ENCODE results near the gene CYP39A1.

Gene CYP39A1

DNA sequence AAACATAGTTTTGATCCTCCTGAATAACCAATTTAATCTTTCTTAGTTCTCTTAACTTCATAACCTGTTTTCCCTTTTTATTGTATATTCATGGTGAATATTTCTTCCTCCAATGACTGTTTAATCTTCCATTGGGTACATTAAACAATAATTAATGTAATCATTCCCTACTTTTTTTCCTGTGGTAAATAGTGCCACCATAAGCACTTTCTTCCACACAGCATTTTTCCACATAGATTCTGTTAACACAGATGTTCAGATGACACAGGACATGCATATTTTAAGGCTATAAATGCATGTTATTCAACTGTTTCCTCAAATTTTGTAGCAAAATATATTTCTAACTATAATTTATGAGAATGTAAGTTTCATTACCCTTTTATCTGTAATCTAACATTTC lies 61.9 kb downstream of the CYP39A1 start:
- DNase-seq (ENCODE audit: low read depth): no peak

DNA sequence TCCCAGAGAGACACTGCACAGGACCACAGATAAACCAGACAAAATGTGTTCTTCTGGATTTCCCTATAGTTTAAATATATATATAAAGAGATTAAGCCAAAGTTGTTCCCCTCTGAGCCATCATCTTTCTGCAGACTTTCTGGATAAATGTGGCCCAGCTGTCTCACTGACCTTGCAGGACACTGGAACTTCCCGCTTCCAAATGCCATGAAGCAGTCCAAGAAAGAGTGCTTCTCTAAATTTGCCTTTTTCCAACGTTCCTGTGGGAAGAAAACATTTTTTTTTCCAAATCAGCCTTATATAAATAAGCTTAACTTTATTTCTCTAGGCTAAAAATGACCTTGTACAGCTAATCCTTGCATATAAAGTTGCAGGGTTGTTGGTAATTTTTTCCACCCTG lies 65.7 kb downstream of the CYP39A1 start:
- DNase-seq (ENCODE audit: low read depth): no peak

DNA sequence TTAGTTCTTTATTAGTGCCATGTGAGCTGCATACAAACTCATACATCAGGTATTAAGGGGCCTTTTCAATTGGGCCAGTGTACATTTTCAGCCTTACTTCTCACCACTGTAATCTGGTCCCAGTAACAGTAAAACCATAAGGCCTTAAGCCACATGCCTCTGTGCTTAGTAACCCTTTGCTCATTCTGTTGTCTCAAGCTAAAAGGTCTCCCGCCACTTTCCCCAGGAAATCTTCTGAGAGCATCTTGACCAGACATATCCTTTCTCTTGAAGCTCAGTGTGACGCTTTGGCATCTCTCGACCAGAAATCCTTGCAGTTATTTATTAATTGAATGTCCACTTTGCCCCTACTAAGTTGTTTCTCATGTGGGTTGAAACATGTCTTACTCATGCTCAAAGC lies 68.0 kb downstream of the CYP39A1 start:
- no peak for DNase-seq (ENCODE audit: low read depth)

DNA sequence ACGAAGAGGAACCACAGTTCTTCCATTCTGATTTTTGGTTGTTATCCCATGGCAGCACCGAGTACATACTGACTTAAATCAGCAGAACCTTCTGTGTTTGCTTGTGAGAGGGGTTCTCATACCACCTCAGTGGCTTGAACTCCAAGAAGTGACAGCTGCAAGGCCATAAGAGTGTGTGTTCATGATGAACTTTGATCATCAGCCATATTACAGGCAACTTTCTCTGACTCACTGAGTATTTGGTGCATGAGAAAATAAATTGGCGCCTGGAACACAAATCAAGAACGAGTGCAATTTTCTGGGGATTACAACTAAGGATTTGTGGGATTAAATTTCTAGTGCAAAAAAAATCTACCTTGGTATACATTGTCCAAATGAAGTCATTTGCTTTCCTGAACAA lies 68.9 kb downstream of the CYP39A1 start:
- no peak for DNase-seq (ENCODE audit: low read depth)

DNA sequence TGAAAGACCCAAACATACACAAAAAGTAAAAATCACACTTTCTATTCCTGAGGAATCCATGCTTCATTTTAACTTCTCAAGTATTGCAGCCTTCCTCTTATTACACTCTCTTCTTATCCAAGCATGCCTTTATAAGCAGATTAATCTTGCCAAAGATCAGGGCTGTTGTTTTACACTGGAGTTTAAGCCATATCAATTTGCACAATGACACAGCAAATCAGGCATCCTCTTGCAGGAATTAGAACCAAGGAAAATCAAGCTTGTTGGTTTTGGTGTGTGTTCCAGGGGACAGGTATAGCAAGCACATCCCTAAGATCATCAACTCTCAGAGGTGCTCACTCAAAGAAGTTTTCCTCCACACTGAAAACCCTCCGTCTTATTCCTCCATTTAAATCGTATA lies 69.5 kb downstream of the CYP39A1 start:
- no peak for DNase-seq (ENCODE audit: low read depth)

DNA sequence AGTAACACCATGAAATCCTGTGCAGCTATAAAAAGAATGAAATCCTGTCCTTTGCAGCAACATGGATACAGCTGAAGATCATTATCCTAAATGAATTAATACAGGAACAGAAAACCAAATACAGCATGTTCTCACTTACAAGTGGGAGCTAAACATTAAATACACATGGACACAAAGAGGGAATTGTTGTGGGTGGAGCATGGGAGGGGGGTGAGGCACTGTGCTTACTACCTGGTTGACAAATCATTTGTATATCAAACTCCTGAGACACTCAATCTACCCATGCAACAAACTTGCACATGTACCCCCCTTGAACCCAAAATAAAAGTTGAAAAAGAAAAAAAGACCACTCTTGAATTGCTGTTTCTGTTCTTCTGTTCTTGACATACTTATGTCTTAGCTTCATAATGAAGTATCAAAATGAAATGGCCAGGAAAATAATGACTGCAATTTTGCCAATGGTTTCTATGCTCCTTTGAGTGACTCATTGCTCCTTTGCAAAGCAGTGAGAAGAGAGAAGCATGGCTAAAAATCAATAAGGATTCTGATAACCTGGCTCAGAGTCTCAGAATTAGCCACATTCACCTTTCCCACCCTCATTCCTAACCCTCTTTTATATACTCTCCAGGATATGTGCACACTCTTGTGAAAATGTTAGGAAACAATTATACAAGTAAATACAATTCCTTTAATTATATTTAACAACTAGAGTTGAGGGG lies 71.0 kb downstream of the CYP39A1 start:
- no peak for DNase-seq (ENCODE audit: low read depth)

DNA sequence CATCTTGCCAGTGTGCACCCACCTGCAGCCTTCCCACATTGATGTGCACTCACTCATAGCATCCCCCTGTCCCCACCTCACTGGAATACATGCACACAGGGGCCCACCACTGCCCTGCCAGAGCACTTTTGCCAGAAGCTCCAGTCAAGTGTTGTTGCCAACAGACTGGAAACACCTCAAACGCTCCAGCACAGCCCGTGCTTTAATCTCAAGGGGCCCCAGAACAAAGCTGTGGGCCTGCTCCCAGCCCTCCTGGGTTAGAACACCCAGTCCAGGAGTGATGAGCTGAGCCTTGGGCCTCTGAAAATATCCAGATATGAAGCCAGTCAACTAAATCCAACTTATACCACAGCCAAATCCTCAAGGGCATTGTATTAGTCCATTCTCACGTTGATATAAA lies 77.1 kb downstream of the CYP39A1 start:
- DNase-seq (ENCODE audit: low read depth): no peak

DNA sequence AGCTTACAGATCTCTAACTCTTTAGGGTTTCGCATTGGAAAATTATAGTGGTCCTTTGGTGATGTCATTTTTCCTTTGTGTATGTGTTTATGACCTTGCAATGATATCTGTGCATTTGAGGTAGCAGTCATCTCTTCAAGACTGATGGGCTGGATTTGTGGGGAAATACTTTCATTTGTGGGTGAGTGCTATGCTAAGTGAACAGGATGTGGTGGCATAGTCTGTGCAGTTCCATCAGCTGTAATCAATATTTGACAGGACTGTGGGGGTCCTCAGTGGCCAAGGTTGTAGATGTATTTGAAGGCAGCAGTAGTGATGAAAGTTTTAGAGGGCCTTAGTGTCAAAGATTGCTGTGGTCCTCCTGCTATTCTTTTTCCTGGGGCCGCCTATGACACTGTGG lies 79.5 kb downstream of the CYP39A1 start:
- no peak for DNase-seq (ENCODE audit: low read depth)

DNA sequence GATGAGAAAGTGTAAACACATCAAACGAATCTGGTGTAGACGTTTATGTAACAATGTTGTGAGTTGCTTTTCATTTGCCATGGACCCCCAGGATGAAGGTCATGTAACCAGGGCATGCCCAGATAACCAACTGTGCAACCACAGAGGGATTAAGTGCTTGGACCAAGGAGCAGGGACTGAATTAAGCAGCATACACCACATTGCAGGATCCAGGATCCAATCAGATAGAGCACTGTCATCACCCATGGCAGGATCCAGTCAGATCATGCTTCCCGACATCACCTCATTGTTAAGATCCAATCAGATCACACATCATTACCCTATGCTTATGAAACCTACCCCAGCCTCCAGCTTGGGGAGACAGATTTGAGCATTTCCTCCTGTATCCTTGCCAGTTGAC lies 87.1 kb downstream of the CYP39A1 start:
- no peak for DNase-seq (ENCODE audit: low read depth)

DNA sequence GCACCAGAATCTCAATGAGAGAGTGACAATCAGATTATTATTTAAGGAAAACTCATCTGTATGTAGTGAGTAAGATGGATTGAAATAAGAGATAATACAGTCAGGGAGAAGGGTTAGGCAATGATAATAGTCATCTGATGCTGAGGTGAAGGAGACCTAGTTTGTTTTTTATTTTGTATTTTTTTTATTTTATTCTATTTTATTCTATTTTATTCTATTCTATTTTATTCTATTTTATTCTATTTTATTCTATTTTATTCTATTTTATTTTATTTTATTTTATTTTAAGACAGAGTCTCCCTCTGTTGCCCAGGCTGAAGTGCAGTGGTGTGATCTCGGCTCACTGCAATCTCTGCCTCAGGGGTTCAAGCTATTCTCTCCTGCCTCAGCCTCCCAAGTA lies 88.7 kb downstream of the CYP39A1 start:
- DNase-seq (ENCODE audit: low read depth): no peak

DNA sequence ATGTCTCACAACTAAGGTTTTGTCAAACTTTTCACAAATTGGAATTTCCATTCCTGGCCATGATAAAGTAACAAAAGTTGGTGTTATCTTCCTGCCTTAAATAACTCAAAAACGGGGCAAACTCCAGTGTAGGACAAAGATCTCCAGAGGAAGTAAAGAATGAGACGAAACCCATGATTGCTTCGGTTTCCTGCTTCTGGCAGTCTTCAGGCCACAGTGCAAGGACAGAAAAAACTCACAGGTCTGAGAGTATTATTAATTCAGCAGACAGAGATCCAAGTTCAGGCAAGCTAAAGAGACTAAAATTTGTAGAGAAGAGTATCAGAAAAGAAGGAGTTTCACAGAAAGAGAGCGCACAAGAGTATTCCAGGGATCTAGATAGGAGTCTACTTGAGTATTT lies 96.6 kb downstream of the CYP39A1 start:
- DNase-seq (ENCODE audit: low read depth): no peak

DNA sequence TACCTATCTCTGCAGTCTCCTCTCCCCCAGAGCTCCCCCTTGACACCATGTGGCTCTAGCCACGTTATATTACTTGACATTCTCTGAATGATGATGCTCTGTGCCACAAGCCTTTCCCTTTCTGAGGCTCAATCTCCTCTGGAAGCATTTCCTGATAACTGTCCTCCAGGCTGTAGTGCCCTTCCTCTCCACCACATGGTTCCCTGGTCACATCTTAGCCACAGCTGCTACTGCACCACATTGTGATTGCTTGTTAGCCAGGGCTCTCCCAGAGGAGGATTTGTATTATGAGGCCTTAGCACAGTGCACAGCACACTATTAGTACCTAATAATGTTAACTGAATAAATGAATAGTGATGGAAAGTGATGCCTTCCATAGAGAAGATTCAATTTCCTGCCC lies 97.5 kb downstream of the CYP39A1 start:
- no peak for DNase-seq (ENCODE audit: low read depth)

DNA sequence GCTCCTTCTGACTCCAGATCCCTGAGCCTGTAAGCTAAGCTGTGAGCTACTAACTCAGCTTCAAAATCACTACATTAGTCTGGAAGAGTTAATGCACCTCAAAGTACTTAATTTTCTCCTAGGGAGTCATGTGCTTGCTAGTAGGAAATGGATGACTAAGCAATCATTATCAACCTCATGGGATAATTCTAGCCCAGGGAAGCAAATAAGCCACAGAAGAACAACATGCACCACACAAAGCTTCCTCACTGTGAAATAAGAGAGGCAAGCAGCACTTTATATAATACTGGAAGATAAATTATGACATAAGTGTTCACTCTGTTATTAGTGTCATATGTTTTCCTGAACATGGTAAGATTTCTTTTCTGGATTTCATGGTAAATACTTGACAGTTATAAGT lies 103.5 kb downstream of the CYP39A1 start:
- DNase-seq (ENCODE audit: low read depth): no peak

DNA sequence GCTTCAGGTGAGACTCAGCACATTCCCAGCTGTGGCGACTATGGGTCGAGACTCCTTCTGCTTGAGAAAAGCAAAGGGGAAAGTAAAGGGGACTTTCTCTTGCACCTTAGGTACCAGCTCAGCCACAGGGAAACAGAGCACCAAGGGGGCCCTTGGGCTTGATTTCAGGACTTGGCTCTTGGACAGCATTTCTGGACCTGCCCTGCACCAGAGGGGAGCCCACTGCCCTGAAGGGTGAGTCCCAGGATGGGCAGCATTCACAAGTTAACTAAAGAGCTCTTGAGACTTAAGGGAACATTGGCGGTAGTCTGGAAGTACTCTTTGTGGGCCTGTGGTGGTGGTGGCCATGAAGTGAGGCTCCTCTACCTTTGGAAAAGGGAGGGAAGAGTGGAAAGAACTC lies 111.1 kb downstream of the CYP39A1 start:
- DNase-seq (ENCODE audit: low read depth): no peak

DNA sequence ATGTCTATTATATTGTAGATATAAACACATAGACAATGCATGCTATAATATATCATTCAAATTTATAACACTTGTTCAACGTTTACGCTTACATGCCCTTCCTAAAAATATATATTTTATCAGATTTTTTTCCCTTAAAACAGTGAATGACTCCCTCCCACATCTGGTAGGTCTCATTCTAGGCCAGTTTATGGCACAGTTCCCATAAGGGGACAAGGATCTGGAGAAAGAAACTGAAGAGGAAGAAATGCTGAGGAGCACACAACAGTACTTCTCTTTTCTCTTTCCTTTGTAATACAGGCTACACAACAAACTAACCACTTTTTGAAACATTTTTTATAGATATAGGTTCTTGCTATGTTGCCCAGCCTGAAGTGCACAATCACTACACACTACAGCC lies 112.8 kb downstream of the CYP39A1 start:
- no peak for DNase-seq (ENCODE audit: low read depth)

DNA sequence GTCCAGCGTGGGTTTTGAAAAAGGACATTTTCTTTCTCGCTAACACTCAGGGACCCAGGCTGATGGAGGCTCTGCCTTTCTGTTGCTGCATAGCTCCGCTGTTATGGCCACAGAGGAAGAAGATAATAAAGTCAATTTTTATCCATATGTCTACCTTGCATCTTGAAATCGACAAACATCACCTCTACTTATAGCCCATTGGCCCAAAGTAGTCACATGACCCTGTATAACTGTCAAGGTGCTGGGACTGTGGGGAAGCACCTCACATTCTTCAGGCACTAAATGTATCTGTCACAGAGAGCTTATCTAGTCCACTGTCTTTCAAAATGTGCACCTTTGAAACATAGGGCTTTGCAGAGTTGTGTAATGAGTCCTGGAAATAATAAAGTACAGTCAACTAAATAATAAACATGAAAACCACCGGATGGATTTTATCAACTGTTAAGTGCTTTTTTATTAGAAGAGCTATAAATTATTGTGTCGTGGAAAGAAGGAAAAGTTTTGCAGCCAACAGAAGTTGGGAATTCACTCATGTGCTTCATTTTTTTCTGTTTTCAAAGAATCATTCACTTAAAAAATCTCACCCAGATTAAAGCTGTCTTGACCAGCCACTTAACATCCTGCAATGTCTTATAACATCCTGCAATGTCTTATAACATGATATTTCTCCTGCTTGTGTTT lies 113.7 kb downstream of the CYP39A1 start:
- DNase-seq (ENCODE audit: low read depth): no peak

DNA sequence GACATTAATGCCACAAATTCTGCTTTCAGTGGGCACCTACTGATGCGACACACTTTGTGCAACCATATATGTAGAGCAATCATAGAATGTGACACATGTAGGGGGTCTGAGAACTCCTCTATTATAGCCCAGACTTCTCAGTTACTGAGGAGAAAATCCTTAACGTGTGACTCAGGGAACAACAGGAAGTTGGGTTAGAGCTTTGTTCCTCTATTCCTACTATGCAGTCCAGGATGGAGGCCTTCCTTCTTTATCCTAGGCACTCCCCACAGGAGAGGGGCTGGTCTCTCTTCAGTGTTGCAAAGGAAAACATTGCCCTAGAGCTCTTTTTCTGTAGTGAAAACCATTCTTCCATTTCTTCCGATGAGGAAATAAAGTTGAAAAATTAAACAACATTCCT lies 121.7 kb downstream of the CYP39A1 start:
- no peak for DNase-seq (ENCODE audit: low read depth)

DNA sequence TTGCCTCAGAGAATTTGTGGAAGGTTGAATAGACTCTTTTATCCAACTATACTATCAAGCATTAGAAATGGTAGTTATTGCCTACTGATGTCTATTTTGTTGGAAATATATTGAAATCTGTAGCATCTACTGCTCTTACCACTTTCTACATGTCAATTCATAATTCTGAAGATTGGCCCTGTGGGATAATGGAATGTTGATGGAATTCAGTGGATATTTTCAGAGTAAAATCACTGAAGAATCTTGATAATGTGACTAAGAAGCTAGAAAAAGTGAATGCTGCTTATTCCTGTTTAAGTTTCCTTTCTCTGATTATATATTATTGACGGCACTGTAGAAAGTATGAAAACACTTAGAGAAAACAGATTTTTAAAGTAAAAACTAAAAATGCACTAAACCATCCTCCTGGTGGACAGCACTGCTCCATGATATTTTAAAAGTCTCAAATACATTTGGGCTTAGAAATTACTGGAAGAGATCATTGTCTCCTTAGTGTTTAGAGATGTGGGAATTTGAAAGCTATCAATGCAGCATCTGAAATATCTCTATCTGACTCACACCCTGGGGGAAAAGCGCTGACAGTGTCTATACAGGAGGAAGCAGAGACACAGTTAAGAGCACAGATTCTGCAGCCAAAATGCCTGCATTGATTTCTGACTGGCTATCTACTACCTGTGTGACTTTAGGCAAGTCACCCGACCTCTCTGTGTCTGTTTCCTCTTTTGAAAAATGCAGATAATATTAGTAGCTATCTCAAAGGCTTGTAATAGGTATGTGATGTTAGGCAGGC lies 123.5 kb downstream of the CYP39A1 start:
- no peak for DNase-seq (ENCODE audit: low read depth)

DNA sequence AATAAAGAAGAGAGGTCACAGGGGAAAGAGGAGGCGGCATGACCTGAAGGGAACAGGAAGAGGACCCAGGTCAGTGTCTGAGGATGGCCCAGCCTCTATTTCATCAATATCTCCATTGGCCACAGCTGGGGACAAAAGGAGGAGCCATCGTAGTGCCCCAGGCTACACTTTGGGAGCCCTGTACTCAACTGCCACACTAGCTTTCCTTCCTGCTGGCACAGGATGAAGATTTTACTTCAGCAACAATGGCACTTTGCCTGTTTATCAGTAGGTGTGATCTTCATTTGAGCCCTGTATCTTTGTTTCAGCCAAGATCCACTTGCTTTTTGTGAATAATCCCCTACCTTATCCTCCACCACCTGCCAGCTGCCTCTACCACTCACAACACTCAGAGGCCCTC lies 126.0 kb downstream of the CYP39A1 start:
- no peak for DNase-seq (ENCODE audit: low read depth)

DNA sequence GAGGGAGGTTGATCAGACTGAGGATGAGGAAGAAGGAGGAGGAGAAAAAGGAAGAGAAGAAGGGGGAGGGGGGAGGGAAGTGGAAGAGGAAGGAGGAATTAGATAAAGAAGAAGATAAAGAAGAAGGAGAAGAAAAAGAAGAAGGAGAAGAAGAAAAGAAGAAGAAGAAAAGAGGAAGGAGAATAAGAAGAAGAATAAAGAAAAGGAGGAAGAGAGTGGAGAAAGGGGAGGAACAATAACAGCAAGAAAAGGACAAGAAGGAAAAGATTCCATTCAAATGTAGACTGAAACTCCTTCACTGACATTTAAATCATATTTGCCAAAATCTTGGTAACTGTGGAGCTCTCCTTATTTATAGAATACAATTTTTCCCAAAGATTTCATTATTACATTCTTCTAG lies 127.0 kb downstream of the CYP39A1 start:
- no peak for DNase-seq (ENCODE audit: low read depth)

DNA sequence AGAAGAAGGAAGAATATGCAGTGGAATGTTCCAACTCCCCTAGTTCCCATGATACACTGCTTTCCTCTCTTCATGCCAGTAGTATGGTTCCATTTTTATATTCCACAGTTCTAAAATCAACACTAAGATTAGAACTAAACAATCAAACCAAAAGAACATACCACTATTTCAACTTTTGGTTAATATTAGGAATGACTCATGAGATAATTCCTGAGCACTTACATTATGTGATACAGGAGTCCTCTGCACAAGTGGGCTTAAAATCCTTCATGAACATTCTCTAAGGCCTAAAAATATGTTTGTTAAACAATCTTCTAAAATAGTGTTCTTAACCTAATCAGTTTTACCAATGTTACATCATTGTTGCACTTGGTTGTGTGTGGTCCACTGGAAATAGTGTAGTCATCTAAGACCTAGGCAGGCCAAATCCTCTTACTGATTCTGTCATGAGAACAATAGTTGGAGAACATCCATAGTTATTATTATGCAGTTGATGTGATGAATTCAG lies 131.1 kb downstream of the CYP39A1 start:
- DNase-seq (ENCODE audit: low read depth): no peak

DNA sequence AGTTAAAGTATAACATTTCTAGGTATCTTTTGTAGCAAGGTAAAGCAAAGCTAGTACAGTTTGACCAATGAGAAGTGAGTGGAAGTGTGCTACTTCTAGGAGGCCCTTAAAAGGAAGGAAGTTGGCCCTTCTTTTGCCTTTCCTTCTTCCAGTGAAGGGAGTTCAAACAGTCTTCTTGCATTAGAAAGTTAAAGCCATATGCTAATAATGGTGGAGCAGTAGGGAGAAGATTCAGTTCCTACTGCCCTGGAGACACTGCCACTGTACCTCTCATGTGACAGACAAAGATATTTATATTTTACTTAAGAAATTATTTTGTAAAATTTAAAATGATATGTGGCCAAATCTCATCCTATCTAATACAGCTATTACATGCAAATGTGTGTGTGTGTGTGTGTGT lies 135.4 kb downstream of the CYP39A1 start:
- DNase-seq (ENCODE audit: low read depth): no peak

DNA sequence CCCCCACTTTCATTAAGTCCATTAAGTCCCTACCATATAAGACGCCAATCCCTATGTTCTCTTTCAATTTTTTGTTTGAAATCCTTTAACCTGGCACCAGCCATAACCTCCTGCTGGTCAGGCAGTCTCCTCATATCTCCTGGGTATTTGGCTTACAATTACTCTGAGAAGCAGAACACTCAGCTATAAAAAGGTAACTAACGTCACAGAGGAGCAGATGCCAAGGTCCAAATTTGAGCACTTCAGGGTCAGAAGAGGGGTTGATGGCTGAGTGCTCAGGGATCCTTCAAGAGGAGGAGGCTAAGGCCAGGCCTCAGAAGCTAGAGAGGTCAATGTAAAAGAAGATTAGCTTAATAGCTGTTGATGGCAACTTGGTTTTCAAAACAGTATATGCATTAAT lies 139.1 kb downstream of the CYP39A1 start:
- no peak for DNase-seq (ENCODE audit: low read depth)
